ENCODE results near the gene RORB. TPM values are rescaled to one million over a fixed set of nuclear protein-coding genes. Genes with fewer than 3 reads are reported as not detected.

The RORB gene
- total RNA-seq, 4 donors from 2014 or later = 2.0 to 3.6 (median 3.0) TPM

DNA sequence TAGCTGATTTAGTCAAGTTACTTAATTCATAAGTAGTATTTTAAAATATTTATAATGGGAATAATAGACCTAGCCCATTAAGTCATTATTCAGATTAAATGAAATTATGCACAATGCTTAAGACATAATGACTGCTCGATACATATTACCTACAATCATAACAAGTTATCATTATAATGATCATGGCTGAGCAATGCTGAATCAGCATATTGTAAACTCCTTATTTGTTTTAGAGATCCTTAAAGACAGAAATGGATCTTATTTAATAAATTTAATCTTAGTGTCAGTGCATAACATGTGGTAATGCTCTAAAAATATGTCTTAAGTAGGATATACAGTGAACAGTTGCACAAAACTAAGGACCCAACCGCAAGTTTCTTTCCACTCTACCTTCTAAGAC is 221.6 kb downstream of the RORB start:
- Histone ChIP-seq H3K27ac (no peak overlapping the region), H3K4me1 (no peaks in the 10 kb centered on the region), H3K36me3 (no peaks in the 10 kb centered on the region), H3K4me3 (no peak overlapping the region), H3K27me3 (no peaks in the 10 kb centered on the region), H3K9me3 (no peaks in the 10 kb centered on the region)
- WGBS, 2 donors = 94 to 97% methylated on average over 2 of the region's 2 CpGs
- no peak for DNase-seq (ENCODE audit: low spot score in 2 of 2)
- TF ChIP-seq, protein P1, sequence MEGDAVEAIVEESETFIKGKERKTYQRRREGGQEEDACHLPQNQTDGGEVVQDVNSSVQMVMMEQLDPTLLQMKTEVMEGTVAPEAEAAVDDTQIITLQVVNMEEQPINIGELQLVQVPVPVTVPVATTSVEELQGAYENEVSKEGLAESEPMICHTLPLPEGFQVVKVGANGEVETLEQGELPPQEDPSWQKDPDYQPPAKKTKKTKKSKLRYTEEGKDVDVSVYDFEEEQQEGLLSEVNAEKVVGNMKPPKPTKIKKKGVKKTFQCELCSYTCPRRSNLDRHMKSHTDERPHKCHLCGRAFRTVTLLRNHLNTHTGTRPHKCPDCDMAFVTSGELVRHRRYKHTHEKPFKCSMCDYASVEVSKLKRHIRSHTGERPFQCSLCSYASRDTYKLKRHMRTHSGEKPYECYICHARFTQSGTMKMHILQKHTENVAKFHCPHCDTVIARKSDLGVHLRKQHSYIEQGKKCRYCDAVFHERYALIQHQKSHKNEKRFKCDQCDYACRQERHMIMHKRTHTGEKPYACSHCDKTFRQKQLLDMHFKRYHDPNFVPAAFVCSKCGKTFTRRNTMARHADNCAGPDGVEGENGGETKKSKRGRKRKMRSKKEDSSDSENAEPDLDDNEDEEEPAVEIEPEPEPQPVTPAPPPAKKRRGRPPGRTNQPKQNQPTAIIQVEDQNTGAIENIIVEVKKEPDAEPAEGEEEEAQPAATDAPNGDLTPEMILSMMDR (IDR thresholded peaks at IDR 0.05) = no peak
- TF ChIP-seq EP300 (IDR thresholded peaks at IDR 0.05) = no peak
- TF ChIP-seq POLR2A (IDR thresholded peaks at IDR 0.05) = no peak

- Histone ChIP-seq H3K27ac (no peak overlapping the region), H3K4me3 (no peak overlapping the region), H3K9me3 (no peaks in the 10 kb centered on the region), H3K27me3 (no peaks in the 10 kb centered on the region), H3K36me3 (no peaks in the 10 kb centered on the region), H3K4me1 (no peaks in the 10 kb centered on the region)
- TF ChIP-seq POLR2A (IDR thresholded peaks at IDR 0.05) (no peak), EP300 (IDR thresholded peaks at IDR 0.05) (no peak)
- TF ChIP-seq, protein P1 (IDR thresholded peaks at IDR 0.05) = no peak
- no peak for DNase-seq (ENCODE audit: low spot score in 2 of 2)
- 69 to 78% methylated on average over 1 of the region's 1 CpG for WGBS, 2 donors
These were observed 222.2 kb downstream of the RORB start for GRCh38 chr9:74719306-74719705.

DNA sequence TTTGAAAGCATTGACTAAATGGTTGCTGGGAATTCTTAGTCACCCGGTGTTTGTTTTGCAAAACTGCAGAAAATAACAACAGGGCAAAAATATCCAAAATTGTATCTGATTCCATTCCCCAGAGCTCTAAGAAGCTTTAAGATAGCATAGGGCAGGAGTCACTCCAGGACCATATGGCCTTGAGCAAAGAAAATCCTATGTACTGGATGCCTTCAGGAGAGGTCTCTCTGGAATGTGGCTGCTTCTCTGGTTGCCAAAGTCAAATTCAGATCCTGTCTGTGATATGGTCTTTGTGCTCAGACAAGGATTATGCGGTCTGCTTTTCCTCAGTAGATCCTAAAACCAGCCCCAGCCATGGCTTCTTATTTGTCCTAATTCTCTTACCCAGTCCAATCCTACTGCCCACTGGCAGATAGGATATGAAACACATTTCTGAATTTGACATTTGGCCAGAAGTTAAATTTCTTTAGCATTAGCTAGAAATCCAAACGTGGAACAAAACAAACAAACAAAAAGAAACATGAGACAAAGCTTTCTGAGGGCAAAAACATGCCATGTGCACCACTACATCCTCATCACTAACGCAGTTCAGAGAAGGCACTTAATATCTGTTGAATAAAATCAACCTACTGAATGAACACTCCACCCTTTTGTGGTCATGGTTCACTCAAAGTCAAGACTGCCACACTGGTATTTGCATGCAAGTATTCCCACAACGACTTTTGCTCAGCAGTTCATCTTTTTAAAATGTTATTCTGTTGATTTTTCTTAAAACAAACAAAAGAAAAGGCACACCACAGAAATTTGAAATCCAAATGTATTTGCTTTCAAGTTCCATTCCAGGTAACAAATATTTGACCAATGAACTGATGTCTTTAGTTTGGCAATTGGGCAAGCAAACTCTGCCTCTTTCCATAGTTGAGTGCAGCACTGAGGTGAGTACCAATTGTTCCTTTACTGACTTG is 224.8 kb downstream of the RORB start:
- H3K36me3 ChIP-seq = no peaks in the 10 kb centered on the region
- no peaks in the 10 kb centered on the region for H3K27me3 ChIP-seq
- no peaks in the 10 kb centered on the region for H3K4me1 ChIP-seq
- 55 to 64% methylated on average over 5 of the region's 5 CpGs for WGBS, 2 donors
- H3K9me3 ChIP-seq = no peaks in the 10 kb centered on the region
- TF ChIP-seq POLR2A (IDR thresholded peaks at IDR 0.05) (no peak), EP300 (IDR thresholded peaks at IDR 0.05) (no peak)
- TF ChIP-seq, protein P1 (IDR thresholded peaks at IDR 0.05) = no peak
- no peak overlapping the region for H3K27ac ChIP-seq
- no peak for DNase-seq (ENCODE audit: low spot score in 2 of 2)
- H3K4me3 ChIP-seq = no peak overlapping the region

DNA sequence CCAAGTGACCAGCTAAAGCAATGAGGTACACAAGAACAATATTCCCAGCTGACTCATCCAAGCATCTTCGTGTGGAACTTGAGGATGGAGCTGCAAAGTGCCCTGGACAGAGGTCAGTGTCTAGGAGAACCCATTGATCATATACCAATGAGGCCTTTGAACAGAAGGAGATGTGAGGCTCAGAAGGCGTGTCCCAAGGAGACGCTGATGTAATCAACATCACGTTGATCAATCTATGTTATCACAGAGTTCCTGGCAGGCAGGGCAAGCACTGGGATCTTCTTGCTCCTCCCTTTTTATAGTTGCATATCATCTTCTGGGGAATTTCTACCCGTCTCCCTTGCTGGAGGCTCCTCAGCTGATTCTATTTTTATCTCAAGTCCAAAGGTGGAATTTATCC is 227.2 kb downstream of the RORB start:
- TF ChIP-seq, protein P1 (IDR thresholded peaks at IDR 0.05) = no peak
- TF ChIP-seq EP300 (IDR thresholded peaks at IDR 0.05) (no peak), POLR2A (IDR thresholded peaks at IDR 0.05) (no peak)
- no peak for DNase-seq (ENCODE audit: low spot score in 2 of 2)
- H3K27ac ChIP-seq = no peak overlapping the region
- no peaks in the 10 kb centered on the region for H3K27me3 ChIP-seq
- WGBS, 2 donors = 70 to 74% methylated on average over 5 of the region's 5 CpGs
- H3K9me3 ChIP-seq = no peaks in the 10 kb centered on the region
- H3K4me3 ChIP-seq = no peak overlapping the region
- H3K36me3 ChIP-seq = no peaks in the 10 kb centered on the region
- H3K4me1 ChIP-seq = peaks cover 0 to 7% (median 0%) of the 10 kb centered on the region in 4 donors

GRCh38 chr9:74726581-74726980 is 229.4 kb downstream of the RORB start:
- WGBS, 2 donors = 93 to 95% methylated on average over 3 of the region's 3 CpGs
- Histone ChIP-seq H3K27me3 (no peaks in the 10 kb centered on the region), H3K4me1 (peaks cover 0 to 11% (median 0%) of the 10 kb centered on the region in 4 donors), H3K27ac (no peak overlapping the region), H3K36me3 (no peaks in the 10 kb centered on the region), H3K4me3 (no peak overlapping the region), H3K9me3 (no peaks in the 10 kb centered on the region)
- no peak for DNase-seq (ENCODE audit: low spot score in 2 of 2)
- TF ChIP-seq EP300 (IDR thresholded peaks at IDR 0.05) (no peak), POLR2A (IDR thresholded peaks at IDR 0.05) (no peak)
- TF ChIP-seq, protein P1 (IDR thresholded peaks at IDR 0.05) = no peak

Data from tibial nerve (tissue), 4 donors.